HG03175 (cell line): Measurements from ENCODE around the gene CMA1.
"Not testable (repeated sequence)": the region's sequence is repeated elsewhere in the genome, so short reads cannot be mapped to it uniquely, and the experiment has no call there.

Source experiments
- ATAC-seq: cut with Tn5 transposase; IDR thresholded peaks from one replicate; pipeline ENCODE4 v1.9.1; 2021; ENCODE audit warnings: mild to moderate bottlenecking, moderate library complexity; ENCODE audit not compliant: unreplicated experiment

CMA1 gene, protein sequence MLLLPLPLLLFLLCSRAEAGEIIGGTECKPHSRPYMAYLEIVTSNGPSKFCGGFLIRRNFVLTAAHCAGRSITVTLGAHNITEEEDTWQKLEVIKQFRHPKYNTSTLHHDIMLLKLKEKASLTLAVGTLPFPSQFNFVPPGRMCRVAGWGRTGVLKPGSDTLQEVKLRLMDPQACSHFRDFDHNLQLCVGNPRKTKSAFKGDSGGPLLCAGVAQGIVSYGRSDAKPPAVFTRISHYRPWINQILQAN

DNA sequence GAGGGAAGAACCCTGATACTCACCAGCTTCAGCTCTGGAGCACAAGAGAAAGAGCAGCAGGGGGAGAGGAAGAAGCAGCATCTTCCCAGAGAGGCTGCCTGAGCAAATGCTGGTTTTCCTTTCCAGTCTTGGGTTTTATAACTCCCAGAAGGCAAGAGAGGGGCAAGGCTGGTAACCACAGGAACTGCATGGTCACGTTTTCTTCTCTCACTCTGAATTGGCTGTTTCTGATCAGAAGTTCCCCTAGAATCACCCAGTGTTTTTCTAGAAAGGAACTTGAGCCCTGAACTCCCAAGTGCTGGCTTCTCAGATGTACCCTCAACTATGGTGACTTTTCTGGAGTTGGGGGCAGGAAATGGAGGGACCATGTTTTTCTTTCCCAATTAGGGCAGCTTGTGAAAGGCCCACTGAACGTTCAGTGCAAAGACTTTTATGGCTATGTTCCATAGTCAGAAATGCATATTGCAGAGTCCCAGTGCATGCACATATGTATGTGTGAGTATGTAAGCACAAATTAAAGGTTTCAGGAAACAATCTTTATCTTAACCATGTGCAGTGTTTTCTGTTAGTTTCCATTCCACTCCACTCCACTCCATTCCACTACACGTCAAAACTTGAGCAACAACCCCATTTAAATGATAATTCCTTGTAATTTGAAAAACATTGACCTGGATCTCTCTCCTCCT lies at the start of gene CMA1:
TSS of gene CMA1 (minus strand) at position 111 of the 686 bp plus-strand sequence. CDS start at position 81, 30 bp downstream.
- no peak for ATAC-seq

DNA sequence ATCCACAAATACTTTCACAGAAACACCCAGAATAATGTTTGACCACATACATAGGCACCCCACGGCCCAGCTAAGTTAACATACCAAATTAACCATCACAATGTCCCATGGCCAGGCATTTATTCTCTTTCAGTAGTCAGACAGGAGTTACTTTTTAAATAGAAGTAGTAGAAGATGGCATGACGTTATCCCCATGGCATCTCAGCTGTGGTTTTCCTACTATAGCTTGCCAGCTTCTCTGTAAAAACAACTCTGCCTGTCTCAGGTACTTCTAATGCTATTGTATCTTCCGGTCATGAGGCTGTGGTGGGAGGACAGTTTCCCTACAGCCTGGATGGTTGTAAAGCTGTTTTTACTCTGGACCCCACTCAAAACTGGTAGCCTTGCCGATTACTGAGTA lies 48.7 kb upstream of the CMA1 start:
- no peak for ATAC-seq

DNA sequence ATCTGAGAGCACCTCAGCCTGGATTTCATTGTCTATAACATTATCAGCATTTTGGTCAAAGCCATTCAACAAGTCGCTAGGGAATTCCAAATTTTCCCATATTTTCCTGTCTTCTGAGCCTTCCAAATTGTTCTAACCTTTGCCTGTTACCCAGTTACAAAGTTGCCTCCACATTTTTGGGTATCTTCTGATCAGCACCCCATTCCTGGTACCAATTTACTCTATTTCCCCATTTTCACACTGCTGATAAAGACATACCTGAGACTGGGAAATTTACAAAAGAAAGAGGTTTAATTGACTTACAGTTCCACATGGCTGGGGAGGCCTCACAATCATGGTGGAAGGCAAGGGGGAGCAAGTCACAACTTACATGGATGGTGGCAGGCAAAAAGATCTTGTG lies 41.0 kb upstream of the CMA1 start:
- not testable (repeated sequence) for ATAC-seq

DNA sequence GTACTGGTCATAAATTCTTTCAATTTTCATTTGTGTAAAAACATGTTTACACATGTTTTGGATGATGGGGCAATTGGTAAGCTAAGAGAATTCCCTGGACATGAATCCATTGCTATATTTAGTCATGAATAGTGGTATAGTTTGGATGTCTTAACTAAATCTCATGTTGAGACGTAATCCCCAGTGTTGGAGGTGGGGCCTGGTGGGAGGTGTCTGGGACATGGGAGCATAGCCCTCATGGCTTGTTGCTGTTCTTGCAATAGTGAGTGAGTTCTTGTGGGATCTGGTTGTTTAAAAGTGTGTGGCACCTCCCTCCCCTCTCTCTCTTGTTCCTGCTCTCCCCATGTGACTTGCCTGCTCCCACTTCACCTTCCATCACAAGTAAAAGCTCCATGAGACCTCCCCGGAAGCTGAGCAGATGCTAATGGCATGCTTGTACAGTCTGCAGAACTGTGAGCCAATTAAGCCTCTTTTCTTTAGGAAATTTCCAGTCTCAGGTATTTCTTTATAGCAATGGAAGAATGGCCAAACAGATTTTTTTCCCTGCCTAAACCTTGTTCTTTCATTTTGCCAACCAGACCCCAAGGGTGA lies 34.4 kb upstream of the CMA1 start:
- no peak for ATAC-seq

DNA sequence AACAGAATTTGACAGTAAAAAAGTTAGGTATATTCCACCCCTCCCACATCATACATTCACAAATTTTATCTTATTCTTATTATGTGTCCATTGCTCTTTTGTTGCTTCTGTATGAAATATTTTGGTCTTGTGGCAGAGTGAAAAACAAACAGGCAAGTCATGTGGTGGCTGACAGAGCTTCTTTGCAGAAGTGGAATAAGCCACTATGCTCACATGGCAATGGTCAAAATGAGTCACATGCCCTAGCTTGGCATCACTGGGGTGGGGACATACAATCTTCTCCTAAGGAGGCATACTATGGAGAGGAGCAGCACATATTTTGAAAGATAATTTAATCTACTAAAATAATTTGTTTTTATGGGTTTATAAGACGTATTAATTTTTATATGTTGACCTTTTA lies 27.7 kb upstream of the CMA1 start:
- no peak for ATAC-seq

DNA sequence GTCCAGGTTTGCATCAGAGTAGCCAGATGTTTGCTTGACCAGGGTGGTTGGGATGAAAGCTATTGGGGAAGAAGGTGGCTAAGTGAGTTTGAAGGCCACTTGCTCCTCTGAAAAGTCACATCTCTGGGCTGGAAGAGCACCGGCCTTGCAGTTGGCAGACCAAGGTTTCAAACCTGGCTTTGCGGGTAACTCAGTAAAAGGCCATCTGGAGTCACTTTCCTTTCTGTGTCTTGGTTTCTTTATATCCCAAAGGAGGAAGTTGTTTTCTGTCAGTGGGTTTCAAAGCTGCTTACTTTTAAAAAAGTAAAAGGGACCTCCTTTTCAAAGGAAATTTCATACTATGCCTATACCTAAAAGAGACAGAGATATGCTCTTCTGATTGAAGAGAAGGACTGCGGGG lies 26.2 kb upstream of the CMA1 start:
- ATAC-seq, result no peak

DNA sequence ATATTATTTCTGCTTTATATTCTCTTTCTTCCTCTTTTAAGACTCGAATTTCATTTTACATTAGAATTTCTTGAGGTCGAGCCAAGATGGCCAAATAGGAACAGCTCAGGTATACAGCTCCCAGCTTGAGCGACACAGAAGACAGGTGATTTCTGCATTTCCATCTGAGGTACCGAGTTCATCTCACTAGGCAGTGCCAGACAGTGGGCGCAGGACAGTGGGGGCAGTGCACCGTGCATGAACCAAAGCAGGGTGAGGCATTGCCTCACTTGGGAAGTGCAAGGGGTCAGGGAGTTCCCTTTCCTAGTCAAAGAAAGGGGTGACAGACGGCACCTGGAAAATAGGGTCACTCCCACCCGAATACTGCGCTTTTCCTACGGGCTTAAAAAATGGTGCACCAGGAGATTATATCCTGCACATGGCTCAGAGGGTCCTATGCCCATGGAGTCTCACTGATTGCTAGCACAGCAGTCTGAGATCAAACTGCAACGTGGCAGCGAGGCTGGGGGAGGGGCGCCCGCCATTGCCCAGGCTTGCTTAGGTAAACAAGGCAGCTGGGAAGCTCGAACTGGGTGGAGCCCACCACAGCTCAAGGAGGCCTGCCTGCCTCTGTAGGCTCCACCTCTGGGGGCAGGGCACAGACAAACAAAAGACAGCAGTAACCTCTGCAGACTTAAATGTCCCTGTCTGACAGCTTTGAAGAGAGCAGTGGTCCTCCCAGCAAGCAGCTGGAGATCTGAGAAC lies 18.0 kb upstream of the CMA1 start:
- ATAC-seq, result not testable (repeated sequence)

DNA sequence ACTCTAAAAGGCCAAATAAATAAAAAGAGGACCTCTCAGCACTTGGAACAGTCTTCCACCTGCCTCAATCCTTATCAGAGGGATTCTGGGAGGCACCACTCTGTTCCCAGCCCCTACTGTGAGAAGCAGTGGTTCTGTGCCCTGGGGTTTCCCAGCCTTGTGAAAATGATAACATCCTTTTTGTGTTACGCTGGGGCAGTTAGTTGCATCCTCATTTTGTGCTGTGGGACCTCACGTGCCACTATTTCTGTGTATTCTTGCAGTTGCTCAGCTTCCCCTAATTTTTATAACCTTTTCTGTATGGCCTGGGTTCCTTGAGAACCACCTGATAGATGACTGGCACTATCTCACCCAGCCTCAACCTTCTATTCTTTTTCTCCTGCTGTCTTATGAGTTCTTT lies 10.8 kb upstream of the CMA1 start:
- no peak for ATAC-seq

DNA sequence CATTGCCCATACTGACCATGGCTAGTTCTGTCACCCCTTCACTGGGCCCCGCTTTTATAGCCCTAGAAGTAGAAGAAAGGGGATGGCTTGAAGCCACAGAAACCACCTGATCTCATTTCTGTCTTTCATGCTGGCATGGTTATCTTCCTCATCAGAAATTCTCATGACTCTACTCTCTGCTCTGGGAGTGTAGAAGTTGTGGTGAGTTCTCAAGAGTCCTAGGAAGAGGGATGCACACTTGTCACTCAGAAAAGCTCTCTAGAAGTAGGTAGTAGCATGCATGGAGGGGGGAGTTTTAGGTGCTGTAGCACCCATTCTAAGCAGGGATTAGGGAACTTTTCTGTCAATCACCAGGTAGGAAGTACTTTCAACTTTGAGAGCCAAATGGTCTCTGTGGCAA lies 6.1 kb upstream of the CMA1 start:
- no peak for ATAC-seq

DNA sequence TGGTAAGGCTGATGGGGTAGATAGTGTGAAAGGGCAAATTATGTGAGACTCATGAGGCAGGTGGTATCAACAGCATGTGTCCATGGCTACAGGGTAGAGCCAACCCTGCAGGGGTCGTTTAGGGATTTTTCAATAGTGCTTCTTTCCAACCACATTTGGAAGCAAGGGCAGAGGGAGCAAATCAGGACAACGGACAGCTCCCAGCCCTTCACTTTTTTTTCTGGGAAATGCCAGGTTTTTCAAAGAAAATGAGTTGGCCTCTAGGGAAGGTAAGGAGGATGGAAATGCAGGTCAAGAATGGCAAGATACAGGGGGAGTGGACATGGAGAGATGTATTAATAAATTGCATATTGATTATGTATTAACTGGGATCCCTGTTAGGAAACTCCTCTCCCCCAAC lies 4.9 kb upstream of the CMA1 start:
- ATAC-seq, result no peak

DNA sequence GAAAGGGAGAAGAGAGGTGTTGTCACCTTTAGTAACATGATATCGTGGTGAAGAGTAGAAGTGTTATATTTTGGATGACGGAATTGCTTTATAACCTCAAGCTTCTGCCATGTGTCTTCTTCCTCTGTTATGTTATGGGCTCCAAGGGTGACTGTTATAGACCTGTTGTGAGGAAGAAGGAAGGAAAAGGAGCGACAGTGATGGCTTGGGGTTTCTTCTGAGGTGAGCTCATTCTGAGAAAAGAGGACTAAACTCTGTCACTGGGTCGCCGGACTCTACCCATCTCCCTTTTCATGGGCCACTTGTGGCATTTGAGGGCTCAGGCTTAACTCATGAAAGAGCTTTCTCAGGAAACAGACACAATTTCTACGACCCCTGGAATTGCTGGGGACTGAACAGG lies 1.6 kb downstream of the CMA1 start:
- ATAC-seq, result no peak

DNA sequence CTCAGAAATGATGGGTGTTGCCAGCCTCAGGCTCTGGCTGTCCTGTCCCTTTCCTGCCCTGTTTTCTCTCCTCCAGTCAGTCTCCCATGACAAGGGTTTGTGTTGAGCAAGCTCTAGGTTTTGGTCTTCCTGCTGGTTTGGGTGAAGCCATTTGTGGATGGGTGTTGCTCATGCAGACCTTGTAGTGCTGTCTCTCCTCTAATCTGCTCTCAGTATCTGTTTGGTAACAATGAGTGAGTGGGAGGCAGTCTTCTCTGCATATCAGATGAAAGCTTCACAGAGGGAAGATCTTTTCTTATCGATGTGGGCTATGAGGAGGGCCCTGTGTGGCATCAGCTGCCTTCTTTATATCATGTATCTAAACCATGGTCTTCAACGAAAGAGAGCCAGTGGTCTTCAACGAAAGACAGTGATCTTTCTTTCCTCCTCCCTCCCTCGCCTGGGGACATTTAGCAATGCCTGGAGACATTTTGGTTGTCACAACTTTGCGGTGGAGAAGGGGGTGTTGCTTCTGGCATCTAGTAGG lies 3.6 kb downstream of the CMA1 start:
- no peak for ATAC-seq

DNA sequence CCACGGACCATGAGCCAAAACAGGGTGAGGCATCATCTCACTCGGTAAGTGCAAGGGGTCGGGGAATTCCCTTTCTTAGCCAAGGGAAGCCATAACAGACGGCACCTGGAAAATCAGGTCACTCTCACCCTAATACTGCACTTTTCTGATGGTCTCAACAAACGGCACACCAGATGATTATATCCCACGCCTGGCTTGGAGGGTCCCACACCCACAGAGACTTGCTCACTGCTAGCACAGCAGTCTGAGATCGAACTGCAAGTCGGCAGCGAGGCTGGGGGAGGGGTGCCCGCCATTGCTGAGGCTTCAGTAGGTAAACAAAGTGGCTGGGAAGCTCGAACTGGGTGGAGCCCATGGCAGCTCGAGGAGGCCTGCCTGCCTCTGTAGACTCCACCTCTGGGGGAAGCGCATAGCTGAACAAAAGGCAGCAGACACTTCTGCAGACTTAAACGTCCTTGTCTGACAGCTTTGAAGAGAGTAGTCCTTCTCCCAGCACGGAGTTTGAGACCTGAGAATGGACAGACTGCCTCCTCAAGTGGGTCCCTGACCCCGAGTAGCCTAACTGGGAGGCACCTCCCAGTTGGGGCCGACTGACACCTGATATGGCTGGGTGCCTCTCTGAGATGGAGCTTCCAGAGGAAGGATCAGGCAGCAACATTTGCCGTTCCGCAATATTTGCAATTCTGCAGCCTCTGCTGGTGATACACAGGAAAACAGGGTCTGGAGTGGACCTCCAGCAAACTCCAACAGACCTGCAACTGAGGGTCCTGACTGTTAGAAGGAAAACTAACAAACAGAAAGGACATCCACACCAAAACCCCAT lies 16.3 kb downstream of the CMA1 start:
- not testable (repeated sequence) for ATAC-seq

DNA sequence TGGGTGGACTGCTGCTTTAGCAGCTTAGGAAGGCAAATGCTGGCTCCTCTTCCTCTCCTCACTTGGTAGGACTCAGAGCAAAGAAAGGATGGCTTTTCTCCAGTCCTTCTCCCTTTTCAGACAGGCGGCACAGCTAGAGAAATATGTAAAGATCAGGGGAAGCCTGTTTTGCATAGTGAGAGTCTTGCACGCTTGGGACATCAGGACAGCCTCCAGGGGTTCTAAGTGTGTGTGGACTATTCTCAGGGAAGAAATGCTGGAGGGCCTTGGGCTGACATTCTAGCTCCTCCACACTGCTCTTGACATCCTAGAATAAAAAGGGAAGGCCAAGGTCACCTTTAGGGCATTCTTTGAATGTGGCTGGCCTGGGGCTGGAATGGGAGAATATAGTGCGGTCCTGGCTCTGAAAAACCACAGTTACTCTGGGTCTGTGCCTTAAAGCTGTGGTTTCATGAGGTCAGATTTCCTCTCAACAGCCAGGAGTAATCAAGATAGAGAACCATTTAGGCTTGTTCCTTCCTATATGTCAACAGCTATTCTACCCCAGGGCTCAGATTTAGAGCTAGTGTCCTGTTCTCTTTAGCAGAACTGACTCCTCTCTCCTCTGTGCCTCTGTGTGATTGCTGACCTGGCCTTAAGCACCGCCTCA lies 24.3 kb downstream of the CMA1 start:
- ATAC-seq, result no peak

DNA sequence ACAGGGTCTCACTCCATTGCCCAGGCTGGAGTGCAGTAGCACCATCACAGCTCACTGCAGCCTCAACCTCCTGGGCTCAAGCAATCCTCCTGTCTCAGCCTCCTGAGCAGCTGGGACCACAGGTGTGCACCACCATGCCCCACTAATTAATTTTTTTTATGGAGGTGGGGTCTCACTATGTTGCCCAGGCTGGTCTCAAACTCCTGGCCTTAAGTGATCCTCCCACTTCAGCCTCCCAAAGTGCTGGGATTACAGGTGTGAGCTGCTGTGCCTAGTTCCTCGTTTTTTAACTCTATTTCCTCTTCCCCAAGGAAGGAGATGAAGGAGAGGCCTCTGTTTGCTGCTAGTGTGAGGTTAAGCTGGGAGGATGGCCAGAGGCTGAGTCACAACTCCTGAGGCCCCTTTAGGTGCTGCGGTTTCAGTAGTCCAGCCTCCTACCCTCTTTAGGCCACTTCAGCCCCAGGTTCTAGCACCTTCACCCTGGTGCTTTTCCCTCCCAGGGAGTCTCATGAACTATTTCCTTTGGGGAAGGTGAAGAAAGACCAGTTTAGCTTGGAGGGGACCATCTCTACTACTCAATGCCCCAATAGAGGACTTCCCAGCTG lies 25.3 kb downstream of the CMA1 start:
- ATAC-seq, result not testable (repeated sequence)

DNA sequence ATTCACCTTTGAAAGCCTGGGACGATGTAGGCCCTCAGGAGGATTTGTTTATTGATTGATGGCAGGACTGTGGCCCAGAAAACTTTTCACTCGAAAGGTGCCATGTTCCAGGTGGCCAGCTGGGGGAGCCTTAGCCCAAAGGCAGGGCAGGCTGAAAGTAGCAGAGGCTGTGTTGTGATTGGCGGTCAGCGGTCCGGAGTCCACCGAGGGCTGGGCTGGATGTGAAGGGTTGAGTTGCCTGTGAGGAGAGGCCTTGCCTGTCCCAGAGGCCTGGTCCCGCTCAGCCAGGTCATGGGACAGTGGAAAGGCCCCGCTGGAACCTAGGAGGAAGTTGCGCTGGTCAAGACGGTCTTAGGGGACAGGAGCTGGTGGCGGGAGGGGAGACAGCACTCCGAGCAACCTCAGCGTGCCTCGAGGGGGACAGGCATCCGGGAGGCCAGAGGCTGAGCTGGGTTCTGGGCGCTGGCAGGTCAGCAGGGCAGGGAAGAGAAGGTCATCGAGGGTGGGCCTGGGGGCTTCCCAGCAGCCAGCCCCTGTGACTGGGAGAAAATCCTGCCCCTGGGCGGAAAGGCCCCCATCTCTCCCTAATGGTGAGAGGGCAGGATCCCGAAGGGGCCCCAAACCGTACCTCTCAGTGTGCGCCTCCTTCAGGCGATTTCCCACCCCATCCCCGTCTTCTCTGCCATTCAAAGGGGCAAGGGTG lies 26.3 kb downstream of the CMA1 start:
- peak; percentile 76 for ATAC-seq

DNA sequence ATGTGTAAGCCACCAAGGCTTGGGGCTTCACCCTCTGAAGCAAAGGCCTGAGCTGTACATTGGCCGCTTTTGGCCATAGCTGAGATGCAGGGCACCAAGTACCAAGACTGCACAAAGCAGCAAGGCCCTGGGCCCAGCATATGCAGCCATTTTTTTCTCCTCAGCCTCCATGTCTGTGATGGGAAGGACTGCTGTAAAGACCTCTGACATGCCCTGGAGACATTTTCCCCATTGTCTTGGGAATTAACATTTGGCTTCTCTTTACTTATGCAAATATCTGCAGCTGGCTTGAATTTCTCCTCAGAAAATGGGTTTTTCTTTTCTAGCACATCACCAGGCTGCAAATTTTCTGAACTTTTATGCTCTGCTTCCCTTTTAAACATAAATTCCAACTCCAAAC lies 28.1 kb downstream of the CMA1 start:
- ATAC-seq, result not testable (repeated sequence)

DNA sequence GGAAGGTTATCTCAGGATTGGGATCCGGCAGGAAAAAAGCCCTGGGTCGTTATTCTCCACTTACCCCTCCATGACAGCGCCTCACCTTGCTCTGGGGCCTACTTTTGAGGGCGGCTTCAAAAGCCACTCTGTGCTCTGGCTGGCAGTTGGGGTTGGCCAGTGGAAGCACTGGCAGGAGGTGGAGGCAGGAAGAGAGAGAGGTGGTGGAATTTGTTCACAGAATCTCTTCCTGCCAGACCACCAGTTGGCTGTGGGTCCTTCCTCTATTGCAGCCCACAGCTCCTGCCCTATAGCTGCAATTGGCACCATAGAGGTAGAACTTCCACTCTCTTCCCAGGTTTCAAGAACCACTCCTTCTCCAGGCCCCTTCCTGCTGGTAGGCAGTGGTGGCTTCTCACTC lies 32.8 kb downstream of the CMA1 start:
- no peak for ATAC-seq

DNA sequence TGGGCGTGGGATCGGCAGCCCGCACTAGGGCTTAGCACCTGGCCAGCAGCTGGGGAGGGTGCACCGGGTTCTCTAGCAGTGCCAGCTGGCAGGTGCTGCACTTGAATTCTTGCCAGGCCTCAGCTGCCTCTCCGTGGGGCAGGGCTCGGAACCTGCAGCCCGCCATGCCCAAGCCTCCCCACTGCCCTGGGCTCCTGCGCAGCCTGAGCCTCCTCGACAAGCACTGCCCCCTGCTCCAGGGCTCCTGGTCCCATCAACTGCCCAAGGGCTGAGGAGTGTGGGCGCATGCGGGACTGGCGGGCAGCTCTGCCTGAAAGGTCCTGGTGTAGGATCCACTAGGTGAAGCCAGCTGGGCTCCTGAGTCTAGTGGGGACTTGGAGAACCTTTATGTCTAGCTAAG lies 34.9 kb downstream of the CMA1 start:
- no peak for ATAC-seq
